COLO668 (cell line): Measurements from ENCODE around the gene PRKD1.

Experiments
- DNase-seq: peaks from one replicate; lab custom pipeline; 2025; ENCODE audit not compliant: unreplicated experiment; lab: John Stamatoyannopoulos, UW

Gene PRKD1

DNA sequence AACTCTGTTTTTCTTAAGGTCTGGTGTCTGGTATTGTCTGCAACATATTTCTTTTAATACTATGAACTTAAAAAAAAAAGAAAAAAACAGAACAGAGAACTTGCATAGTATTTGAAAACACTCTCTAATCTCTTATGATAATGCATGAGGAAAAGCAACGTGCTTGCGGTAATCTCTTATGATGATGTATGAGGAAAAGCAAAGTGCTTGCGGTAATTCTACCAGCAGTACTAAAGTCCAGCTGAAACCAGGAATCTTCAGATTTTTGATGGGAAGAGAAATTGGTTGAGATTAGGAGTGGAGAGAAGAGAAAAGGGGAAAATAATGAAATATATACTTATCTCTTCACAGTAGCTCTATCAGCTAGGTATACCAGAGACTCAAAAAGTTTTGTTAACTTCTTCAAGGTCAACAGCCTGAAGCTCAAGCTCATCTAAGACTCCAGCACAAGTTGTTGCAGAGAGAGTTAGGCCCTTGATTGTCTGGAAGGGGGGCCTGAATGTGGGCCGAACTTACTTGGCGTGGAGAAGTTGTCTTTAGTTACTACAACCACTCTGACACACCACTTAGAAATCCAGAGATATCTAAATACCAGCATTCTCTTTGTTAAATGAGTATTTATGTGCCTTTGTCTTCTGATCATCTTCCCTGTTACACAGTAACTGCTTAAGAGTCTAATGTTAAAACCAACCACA lies 240.4 kb downstream of the PRKD1 start:
- no peak for DNase-seq

DNA sequence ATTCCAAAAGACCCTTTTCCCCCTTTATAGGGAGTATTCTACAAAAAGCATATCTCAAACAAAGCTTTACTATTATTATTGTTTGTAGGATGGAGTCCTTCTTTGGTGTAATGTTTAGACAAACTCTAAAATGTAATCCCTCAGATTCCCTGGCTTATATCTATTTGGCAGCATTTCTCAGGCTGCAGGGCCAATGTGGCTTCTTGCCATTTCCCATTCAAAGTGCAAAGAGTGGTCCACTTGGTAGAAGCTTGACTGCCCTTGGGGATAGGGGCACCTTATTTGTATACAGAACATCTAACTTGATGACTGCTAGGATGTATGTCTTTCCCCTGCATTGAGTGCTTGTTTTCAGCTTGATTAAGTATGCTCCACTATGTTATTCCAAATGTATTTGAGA lies 242.7 kb downstream of the PRKD1 start:
- no peak for DNase-seq

DNA sequence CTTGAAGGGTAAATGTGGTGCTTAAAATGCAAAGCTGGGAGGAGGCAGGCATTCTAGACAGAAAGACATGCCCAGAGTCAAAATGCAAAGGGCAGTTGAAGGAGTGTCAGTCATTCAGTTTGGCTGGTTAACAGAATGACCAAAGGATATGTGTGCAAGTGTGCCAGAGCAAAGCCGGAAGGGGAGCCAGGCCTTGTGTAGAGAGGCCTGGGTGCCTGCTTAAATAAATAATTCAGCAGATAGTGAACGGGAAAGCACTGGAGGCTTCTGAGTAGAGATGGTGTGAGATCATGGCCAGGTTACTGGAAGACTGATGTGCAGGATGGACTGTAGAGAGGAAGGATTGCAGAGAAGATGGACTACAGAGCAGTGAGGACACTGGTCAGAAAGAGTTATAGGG lies 244.9 kb downstream of the PRKD1 start:
- DNase-seq, result no peak

DNA sequence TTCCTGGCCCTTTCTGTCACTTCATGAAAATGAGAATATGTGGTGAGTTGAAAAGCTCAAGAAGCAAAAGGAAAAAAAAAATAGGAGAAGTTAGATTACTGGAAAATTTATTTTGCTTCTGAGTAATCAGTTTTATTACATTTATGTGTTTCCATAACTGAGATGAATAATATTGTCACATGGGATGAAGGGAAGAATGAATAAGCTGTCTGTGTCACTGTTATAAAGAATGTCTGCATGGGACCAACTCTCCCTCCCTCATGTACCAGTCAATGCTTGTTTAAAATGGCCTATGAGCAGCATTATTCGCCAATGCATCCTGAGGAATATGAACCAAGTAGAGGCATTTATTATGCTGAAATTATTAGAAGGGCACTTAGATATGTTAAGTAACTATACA lies 246.3 kb downstream of the PRKD1 start:
- DNase-seq, result no peak

GRCh38 chr14:29674566-29675285 lies 252.9 kb downstream of the PRKD1 start:
- no peak for DNase-seq

DNA sequence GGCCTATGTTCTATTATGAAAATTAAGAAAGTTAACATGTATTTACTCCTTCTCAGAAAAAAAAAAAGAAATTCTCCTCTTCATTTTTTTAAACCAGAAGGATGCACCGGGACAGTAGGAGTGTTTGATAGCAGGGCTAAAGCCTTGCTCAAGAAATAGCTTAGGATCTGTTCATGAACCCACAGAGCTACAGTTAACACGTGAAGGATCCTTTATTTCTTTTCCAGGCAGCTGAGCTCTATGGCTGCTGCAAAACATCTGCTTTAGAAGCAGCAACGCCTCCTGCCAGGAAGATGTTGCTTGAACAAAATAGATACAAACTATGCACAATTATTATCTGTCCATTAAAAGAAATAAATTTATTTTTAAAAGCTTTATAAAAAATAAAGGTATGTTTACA lies 254.8 kb downstream of the PRKD1 start:
- DNase-seq, result no peak

DNA sequence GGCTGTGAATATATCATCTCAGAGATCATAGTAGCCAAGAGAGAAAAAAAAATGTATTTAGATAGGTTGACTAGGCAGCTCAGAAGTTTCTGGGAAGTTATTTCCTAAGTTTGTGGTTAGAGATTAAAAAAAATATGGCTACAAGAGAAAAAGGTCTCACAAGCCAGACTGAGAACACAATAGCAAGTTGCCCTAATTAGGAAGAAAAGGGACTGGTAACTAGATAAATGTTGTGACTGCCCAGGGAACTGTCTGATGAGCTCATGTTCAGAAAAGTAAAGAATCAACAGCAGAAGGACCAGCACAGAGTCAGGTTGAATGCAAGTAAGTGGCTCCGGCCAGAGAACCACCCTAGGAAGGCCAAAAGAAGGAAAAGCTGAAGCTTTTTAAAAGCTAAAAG lies 256.6 kb downstream of the PRKD1 start:
- DNase-seq, result no peak

DNA sequence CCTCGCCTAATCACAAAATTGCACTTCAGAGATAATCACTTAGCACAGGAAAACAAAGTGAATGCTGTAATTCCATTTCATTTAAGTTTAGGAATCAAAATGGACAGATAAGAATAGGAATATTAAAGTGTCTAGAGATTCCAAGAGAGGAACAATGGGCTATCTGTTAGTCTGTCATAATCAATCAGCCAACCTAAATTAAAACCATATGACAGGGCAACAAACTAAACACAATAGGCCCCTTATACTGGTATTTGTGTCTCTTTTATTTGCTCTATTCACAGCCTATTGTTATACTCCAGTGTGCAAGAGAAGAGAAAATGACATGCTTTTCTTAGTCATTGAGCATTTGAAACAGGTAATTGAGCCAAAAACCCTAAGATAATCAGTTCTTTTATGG lies 259.4 kb downstream of the PRKD1 start:
- no peak for DNase-seq

- no peak for DNase-seq
These were observed 263.1 kb downstream of the PRKD1 start for GRCh38 chr14:29664515-29664914.

GRCh38 chr14:29663281-29663801 lies 264.3 kb downstream of the PRKD1 start:
- no peak for DNase-seq

DNA sequence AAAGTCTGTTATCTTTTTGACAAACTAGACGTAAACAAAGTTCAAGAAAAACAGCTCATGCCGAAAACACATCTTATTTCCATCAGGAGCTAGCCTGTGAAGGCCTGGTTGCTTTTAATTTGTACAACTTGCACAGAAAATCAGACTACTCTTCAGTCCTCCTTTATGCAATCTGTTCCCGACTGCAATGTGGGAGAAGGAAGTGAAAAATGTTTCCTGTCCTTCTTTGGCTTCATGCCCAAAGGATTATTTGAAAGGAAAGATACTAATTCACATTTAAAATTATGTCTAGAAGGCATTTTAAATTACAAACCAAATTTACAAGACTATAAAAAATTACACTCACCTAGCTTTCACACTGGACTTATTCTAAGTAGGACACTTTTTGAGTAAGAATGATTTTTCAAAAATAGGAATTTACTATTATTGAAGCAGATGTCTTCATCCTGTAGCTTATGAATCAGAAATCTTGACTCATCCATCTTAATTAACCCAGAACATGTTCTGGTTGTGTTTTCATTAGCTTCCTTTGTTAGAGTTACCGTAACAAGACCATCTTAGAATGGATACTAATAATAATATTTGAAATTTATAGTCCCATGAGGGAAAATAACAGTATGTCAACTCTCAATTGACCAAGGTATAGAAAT lies 272.6 kb downstream of the PRKD1 start:
- no peak for DNase-seq

DNA sequence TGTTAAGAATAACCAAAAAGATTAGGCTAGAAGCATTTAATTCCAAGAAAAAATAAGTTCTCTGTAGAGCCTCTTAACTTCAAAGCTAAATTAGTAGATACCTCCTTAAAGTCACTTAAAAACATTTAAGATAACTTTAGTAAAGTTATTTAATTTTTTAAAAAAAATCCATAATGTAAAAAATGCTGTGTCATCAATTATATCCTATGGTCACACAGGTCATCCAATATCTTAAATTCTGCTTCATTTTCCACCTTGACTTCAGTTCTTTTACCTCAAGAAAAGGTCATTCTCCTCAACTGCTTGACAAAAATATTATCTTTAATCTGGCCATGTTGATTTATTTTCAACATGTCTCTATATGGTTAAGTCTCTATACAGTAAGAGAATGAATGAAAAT lies 274.3 kb downstream of the PRKD1 start:
- DNase-seq, result no peak

- DNase-seq, result no peak
These were observed 275.1 kb downstream of the PRKD1 start for GRCh38 chr14:29652571-29652970.

- DNase-seq, result no peak
These were observed 276.9 kb downstream of the PRKD1 start for GRCh38 chr14:29650554-29651269.

DNA sequence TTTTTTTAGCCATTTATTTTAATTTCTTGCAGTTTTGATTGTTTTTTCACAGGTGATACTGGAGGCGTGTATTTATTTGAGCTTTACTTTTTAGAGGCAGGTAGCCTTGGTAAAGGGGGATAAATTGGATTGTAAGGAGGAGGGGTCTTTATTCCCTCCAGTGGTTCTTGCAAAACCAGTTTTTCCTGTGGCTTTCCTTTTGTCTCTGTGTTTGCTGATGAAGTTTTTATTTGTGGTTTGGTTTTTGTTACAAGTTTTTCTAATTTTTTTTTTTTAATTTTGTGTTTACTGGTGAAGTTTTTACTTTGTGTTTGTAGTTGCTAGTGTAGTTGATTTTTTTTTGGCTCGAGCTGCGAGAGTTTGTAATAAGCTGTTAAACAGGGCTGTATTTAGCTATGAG lies 278.5 kb downstream of the PRKD1 start:
- no peak for DNase-seq

DNA sequence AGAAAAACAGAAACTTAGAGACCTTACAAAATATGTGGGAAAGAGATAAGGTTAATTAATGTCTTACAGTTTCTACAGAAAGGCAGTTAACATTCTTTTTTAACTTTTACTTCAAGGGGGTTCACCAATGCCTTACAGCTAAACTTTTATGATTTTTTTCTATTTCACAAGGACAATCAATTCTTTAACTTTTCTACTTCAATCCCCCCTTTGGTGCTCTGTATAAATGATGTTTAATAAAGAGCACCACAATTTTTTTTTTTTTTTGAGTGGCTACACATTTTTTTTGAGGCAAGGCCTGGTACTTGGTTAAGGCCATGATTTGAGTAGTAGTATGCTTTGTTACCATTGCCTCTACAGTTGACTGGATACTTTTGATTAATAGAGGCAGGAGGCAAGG lies 279.6 kb downstream of the PRKD1 start:
- DNase-seq, result no peak

GRCh38 chr14:29645117-29645516 lies 282.5 kb downstream of the PRKD1 start:
- DNase-seq, result no peak

DNA sequence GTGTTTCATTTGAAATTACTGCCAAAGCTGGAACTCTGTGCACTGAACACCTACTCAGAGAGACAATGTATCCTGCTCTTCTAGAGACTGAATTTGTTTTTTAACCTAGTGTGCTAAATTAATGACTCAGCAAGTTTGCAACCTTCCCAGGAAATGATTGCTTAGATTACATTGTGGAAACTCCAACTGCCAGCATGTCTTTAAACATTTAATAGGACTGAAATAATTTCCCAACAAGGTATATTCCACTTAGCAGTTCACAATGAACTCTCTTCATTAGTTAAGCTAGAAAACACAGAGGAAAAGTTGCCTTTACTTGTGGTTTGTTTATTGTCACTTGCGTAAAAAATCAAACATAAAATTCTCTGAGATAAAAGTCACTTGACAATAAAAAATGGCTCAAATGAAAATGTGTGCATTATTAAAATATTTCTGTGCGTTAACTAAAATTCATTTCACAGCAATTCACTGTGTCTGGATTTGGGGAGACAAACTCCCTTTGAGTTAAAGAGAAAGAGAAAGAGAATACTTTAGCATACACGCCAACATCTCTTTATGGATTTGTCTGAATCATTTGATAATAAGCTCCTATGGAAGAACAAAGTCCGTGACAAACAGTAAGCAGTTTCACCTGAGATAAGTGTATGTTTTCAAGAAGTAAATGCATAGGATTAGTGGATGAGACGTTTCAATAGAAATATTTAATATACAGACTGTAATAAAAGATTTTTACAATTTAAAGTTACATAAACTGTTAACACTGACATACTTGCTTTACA lies 284.0 kb downstream of the PRKD1 start:
- DNase-seq, result no peak

- no peak for DNase-seq
These were observed 290.2 kb downstream of the PRKD1 start for GRCh38 chr14:29637411-29637810.

DNA sequence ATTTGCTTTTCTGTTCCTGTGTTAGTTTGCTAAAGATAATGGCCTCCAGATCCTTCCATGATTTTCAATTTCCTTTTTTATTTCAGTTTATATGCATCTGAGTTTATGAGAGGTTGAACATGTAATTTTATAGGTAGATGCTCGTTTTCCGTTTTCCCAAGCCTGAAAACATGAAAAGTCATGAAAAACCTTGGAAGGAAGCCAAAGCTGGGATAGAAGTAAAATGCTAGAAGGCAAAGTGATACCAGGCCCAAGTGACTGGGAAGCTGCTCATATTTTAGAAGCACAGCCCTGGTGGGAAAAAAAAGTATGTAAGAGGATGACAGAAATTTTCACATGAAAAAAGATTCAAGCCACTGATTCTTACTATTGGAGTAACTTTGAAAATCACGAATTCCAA lies 290.8 kb downstream of the PRKD1 start:
- DNase-seq, result no peak
